ENCODE data around the gene KLF5.

DNA sequence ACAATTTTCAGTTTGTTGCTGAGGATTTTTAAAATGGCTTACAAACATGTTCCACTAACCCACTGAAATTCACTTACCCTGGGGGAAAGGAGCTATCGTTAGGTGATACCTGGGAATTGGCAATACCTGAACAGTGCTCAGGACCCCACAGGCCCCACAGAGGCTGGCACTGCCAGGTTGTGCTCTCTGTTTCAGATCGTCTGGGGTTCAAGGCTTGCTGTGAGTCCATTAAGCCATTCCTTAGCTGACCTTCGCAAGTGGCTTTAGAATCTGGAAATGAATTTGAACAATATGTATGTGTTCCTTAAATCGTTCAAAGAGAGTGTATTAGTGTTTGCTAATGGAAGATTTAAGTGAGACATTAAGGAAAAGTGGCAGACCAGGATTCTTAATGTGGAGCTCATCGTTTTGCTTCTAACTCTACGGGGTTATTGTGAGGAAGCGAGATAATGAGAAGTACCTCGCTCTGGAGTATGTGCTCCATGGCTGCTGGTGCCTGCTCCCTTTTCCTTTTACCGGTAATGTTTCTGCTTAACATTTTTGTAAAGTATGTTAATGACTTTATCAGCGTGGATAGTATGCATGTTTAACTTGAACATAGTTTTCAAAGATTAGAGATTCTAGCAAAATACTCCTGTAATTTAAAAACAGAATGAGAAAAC is 13.6 kb downstream of the KLF5 start:
- TF ChIP-seq POLR2A (IDR thresholded peaks at IDR 0.05) (no peak), CTCF (IDR thresholded peaks at IDR 0.05 in 4 of 5, conservative IDR thresholded peaks at IDR 0.05 in 1 of 5) (no peak)
